ENCODE measurements around the gene RAB4B.
"Not testable (repeated sequence)": the region's sequence is repeated elsewhere in the genome, so short reads cannot be mapped to it uniquely, and the experiment has no call there.

RAB4B gene

GRCh38 chr19:40809358-40810086 lies 31.5 kb downstream of the RAB4B start:
- H3K4me3 ChIP-seq (ENCODE audit: low read depth in 1 of 2, low read length in 2 of 2), result no peak overlapping the region
- H3K27ac ChIP-seq (ENCODE audit: low read depth, low read length), result no peak overlapping the region
- peaks cover 31 to 54% of the 10 kb centered on the region in 2 donors for H3K4me1 ChIP-seq (ENCODE audit: control insufficient read depth in 1 of 2, insufficient read depth in 2 of 2, low read length in 2 of 2)
- no peaks in the 10 kb centered on the region for H3K27me3 ChIP-seq (ENCODE audit: control insufficient read depth in 1 of 2, insufficient read depth in 2 of 2, low read length in 2 of 2)
- no peaks in the 10 kb centered on the region for H3K9me3 ChIP-seq (ENCODE audit: control insufficient read depth in 1 of 2, low read length in 2 of 2)
- H3K9ac ChIP-seq (ENCODE audit: low read depth in 1 of 2, low read length in 2 of 2), result no peak overlapping the region
- peaks cover 13 to 31% of the 10 kb centered on the region in 2 donors for H3K36me3 ChIP-seq (ENCODE audit: control insufficient read depth in 1 of 2, insufficient read depth in 2 of 2, low read length in 2 of 2)

GRCh38 chr19:40810160-40810559 lies 32.1 kb downstream of the RAB4B start:
- no peak overlapping the region for H3K27ac ChIP-seq (ENCODE audit: low read depth, low read length)
- no peaks in the 10 kb centered on the region for H3K9me3 ChIP-seq (ENCODE audit: control insufficient read depth in 1 of 2, low read length in 2 of 2)
- no peak overlapping the region for H3K9ac ChIP-seq (ENCODE audit: low read depth in 1 of 2, low read length in 2 of 2)
- peaks cover 13 to 28% of the 10 kb centered on the region in 2 donors for H3K36me3 ChIP-seq (ENCODE audit: control insufficient read depth in 1 of 2, insufficient read depth in 2 of 2, low read length in 2 of 2)
- H3K4me3 ChIP-seq (ENCODE audit: low read depth in 1 of 2, low read length in 2 of 2), result peak overlapping the region; percentile 47 to 73
- H3K27me3 ChIP-seq (ENCODE audit: control insufficient read depth in 1 of 2, insufficient read depth in 2 of 2, low read length in 2 of 2), result no peaks in the 10 kb centered on the region
- H3K4me1 ChIP-seq (ENCODE audit: control insufficient read depth in 1 of 2, insufficient read depth in 2 of 2, low read length in 2 of 2), result peaks cover 25 to 47% of the 10 kb centered on the region in 2 donors

- H3K4me1 ChIP-seq (ENCODE audit: control insufficient read depth in 1 of 2, insufficient read depth in 2 of 2, low read length in 2 of 2), result peaks cover 18 to 41% of the 10 kb centered on the region in 2 donors
These were observed 32.8 kb downstream of the RAB4B start for GRCh38 chr19:40810649-40811408.

GRCh38 chr19:40811478-40812341 lies 33.7 kb downstream of the RAB4B start:
- Histone ChIP-seq H3K4me3 (ENCODE audit: low read depth in 1 of 2, low read length in 2 of 2) (peak overlapping the region; percentile 22 to 47), H3K27me3 (ENCODE audit: control insufficient read depth in 1 of 2, insufficient read depth in 2 of 2, low read length in 2 of 2) (no peaks in the 10 kb centered on the region), H3K9ac (ENCODE audit: low read depth in 1 of 2, low read length in 2 of 2) (peak overlapping the region; percentile 18 to 48), H3K4me1 (ENCODE audit: control insufficient read depth in 1 of 2, insufficient read depth in 2 of 2, low read length in 2 of 2) (peaks cover 12 to 32% of the 10 kb centered on the region in 2 donors), H3K27ac (ENCODE audit: low read depth, low read length) (no peak overlapping the region), H3K36me3 (ENCODE audit: control insufficient read depth in 1 of 2, insufficient read depth in 2 of 2, low read length in 2 of 2) (peaks cover 13 to 24% of the 10 kb centered on the region in 2 donors), H3K9me3 (ENCODE audit: control insufficient read depth in 1 of 2, low read length in 2 of 2) (no peaks in the 10 kb centered on the region)

More at GRCh38 chr19:40810649-40811408, 32.8 kb downstream of the RAB4B start:
- Histone ChIP-seq H3K36me3 (ENCODE audit: control insufficient read depth in 1 of 2, insufficient read depth in 2 of 2, low read length in 2 of 2) (peaks cover 13 to 24% of the 10 kb centered on the region in 2 donors), H3K9ac (ENCODE audit: low read depth in 1 of 2, low read length in 2 of 2) (peak overlapping the region; percentile 18 to 48), H3K4me3 (ENCODE audit: low read depth in 1 of 2, low read length in 2 of 2) (peak overlapping the region; percentile 47 to 73)
- not testable (repeated sequence) for H3K27me3 ChIP-seq (ENCODE audit: control insufficient read depth in 1 of 2, insufficient read depth in 2 of 2, low read length in 2 of 2); H3K27ac ChIP-seq (ENCODE audit: low read depth, low read length); H3K9me3 ChIP-seq (ENCODE audit: control insufficient read depth in 1 of 2, low read length in 2 of 2)

- not testable (repeated sequence) for H3K4me3 ChIP-seq (ENCODE audit: low read depth in 1 of 2, low read length in 2 of 2); H3K9me3 ChIP-seq (ENCODE audit: control insufficient read depth in 1 of 2, low read length in 2 of 2); H3K27ac ChIP-seq (ENCODE audit: low read depth, low read length); H3K9ac ChIP-seq (ENCODE audit: low read depth in 1 of 2, low read length in 2 of 2); H3K27me3 ChIP-seq (ENCODE audit: control insufficient read depth in 1 of 2, insufficient read depth in 2 of 2, low read length in 2 of 2)
- H3K36me3 ChIP-seq (ENCODE audit: control insufficient read depth in 1 of 2, insufficient read depth in 2 of 2, low read length in 2 of 2), result peaks cover 8 to 19% of the 10 kb centered on the region in 2 donors
- H3K4me1 ChIP-seq (ENCODE audit: control insufficient read depth in 1 of 2, insufficient read depth in 2 of 2, low read length in 2 of 2), result peaks cover 6 to 27% of the 10 kb centered on the region in 2 donors
These were observed 34.5 kb downstream of the RAB4B start for GRCh38 chr19:40812571-40812970.

- H3K27ac ChIP-seq (ENCODE audit: low read depth, low read length), result no peak overlapping the region
- no peak overlapping the region for H3K9ac ChIP-seq (ENCODE audit: low read depth in 1 of 2, low read length in 2 of 2)
- no peaks in the 10 kb centered on the region for H3K27me3 ChIP-seq (ENCODE audit: control insufficient read depth in 1 of 2, insufficient read depth in 2 of 2, low read length in 2 of 2)
- H3K4me3 ChIP-seq (ENCODE audit: low read depth in 1 of 2, low read length in 2 of 2), result no peak overlapping the region
- no peaks in the 10 kb centered on the region for H3K9me3 ChIP-seq (ENCODE audit: control insufficient read depth in 1 of 2, low read length in 2 of 2)
- peaks cover 6 to 27% of the 10 kb centered on the region in 2 donors for H3K4me1 ChIP-seq (ENCODE audit: control insufficient read depth in 1 of 2, insufficient read depth in 2 of 2, low read length in 2 of 2)
- H3K36me3 ChIP-seq (ENCODE audit: control insufficient read depth in 1 of 2, insufficient read depth in 2 of 2, low read length in 2 of 2), result peaks cover 5 to 13% of the 10 kb centered on the region in 2 donors
These were observed 35.1 kb downstream of the RAB4B start for GRCh38 chr19:40813182-40813581.

GRCh38 chr19:40815223-40815622 lies 37.2 kb downstream of the RAB4B start:
- no peaks in the 10 kb centered on the region for H3K27me3 ChIP-seq (ENCODE audit: control insufficient read depth in 1 of 2, insufficient read depth in 2 of 2, low read length in 2 of 2)
- peaks cover 10 to 32% of the 10 kb centered on the region in 2 donors for H3K4me1 ChIP-seq (ENCODE audit: control insufficient read depth in 1 of 2, insufficient read depth in 2 of 2, low read length in 2 of 2)
- no peak overlapping the region for H3K4me3 ChIP-seq (ENCODE audit: low read depth in 1 of 2, low read length in 2 of 2)
- no peak overlapping the region for H3K9ac ChIP-seq (ENCODE audit: low read depth in 1 of 2, low read length in 2 of 2)
- no peaks in the 10 kb centered on the region for H3K9me3 ChIP-seq (ENCODE audit: control insufficient read depth in 1 of 2, low read length in 2 of 2)
- no peak overlapping the region for H3K27ac ChIP-seq (ENCODE audit: low read depth, low read length)
- no peaks in the 10 kb centered on the region for H3K36me3 ChIP-seq (ENCODE audit: control insufficient read depth in 1 of 2, insufficient read depth in 2 of 2, low read length in 2 of 2)

- not testable (repeated sequence) for H3K27me3 ChIP-seq (ENCODE audit: control insufficient read depth in 1 of 2, insufficient read depth in 2 of 2, low read length in 2 of 2); H3K36me3 ChIP-seq (ENCODE audit: control insufficient read depth in 1 of 2, insufficient read depth in 2 of 2, low read length in 2 of 2); H3K9me3 ChIP-seq (ENCODE audit: control insufficient read depth in 1 of 2, low read length in 2 of 2); H3K27ac ChIP-seq (ENCODE audit: low read depth, low read length)
- Histone ChIP-seq H3K9ac (ENCODE audit: low read depth in 1 of 2, low read length in 2 of 2) (peak overlapping the region in 1 of 2 donors; percentile 20), H3K4me3 (ENCODE audit: low read depth in 1 of 2, low read length in 2 of 2) (peak overlapping the region; percentile 50 to 61), H3K4me1 (ENCODE audit: control insufficient read depth in 1 of 2, insufficient read depth in 2 of 2, low read length in 2 of 2) (peaks cover 4 to 26% of the 10 kb centered on the region in 2 donors)
These were observed 40.7 kb downstream of the RAB4B start for GRCh38 chr19:40818480-40819399.

- not testable (repeated sequence) for H3K4me3 ChIP-seq (ENCODE audit: low read depth in 1 of 2, low read length in 2 of 2); H3K9me3 ChIP-seq (ENCODE audit: control insufficient read depth in 1 of 2, low read length in 2 of 2); H3K27me3 ChIP-seq (ENCODE audit: control insufficient read depth in 1 of 2, insufficient read depth in 2 of 2, low read length in 2 of 2); H3K27ac ChIP-seq (ENCODE audit: low read depth, low read length); H3K9ac ChIP-seq (ENCODE audit: low read depth in 1 of 2, low read length in 2 of 2); H3K36me3 ChIP-seq (ENCODE audit: control insufficient read depth in 1 of 2, insufficient read depth in 2 of 2, low read length in 2 of 2)
- peaks cover 4 to 26% of the 10 kb centered on the region in 2 donors for H3K4me1 ChIP-seq (ENCODE audit: control insufficient read depth in 1 of 2, insufficient read depth in 2 of 2, low read length in 2 of 2)
These were observed 41.6 kb downstream of the RAB4B start for GRCh38 chr19:40819479-40820234.
